Measurements from ENCODE around the gene PXDN.

DNA sequence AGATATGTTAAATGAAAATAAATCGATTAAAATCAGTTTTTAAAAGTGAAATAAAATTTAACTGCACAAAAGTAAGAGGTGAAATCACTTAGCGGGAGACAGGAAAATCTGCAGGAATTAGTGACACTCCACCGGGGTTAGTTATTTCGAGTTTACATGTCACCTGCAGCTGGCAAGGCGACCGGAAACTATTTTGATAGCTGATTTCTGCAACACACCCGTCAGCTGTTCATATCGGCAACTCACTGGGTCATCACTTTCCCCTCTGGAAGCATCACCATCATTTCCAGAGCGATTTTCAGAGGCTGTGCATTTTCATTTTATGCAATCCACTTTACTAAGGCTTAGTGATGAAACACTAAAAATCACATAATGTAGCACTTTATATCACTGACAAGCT is 52.9 kb downstream of the PXDN start:
- TF ChIP-seq POLR2A (IDR thresholded peaks at IDR 0.05; ENCODE audit: low read length) (no peak), GATA1 (IDR thresholded peaks at IDR 0.05; ENCODE audit: low read depth, low read length) (no peak)
